ENCODE results near the gene ZFHX3.

Gene ZFHX3

GRCh38 chr16:73017321-73017720, 30.6 kb downstream of the ZFHX3 start:
- H3K4me3 ChIP-seq (replicated peaks in 1 of 2; ENCODE audit: low read depth in 2 of 2, low read length in 2 of 2), result no peak overlapping the region
- no peak for TF ChIP-seq CTCF (IDR thresholded peaks at IDR 0.05; ENCODE audit: low read depth, low read length)
- DNase-seq (ENCODE audit: low read depth in 2 of 2), result no peak

- TF ChIP-seq CTCF (IDR thresholded peaks at IDR 0.05; ENCODE audit: low read depth, low read length), result no peak
- H3K4me3 ChIP-seq (replicated peaks in 1 of 2; ENCODE audit: low read depth in 2 of 2, low read length in 2 of 2), result no peak overlapping the region
- no peak for DNase-seq (ENCODE audit: low read depth in 2 of 2)
Observed at GRCh38 chr16:73016488-73016830, 31.5 kb downstream of the ZFHX3 start.

- no peak for DNase-seq (ENCODE audit: low read depth in 2 of 2)
- H3K4me3 ChIP-seq (replicated peaks in 1 of 2; ENCODE audit: low read depth in 2 of 2, low read length in 2 of 2), result no peak overlapping the region
- no peak for TF ChIP-seq CTCF (IDR thresholded peaks at IDR 0.05; ENCODE audit: low read depth, low read length)
Observed at GRCh38 chr16:73015612-73016487, 32.1 kb downstream of the ZFHX3 start.

- no peak for TF ChIP-seq CTCF (IDR thresholded peaks at IDR 0.05; ENCODE audit: low read depth, low read length)
- no peak for DNase-seq (ENCODE audit: low read depth in 2 of 2)
- H3K4me3 ChIP-seq (replicated peaks in 1 of 2; ENCODE audit: low read depth in 2 of 2, low read length in 2 of 2), result no peak overlapping the region
Observed at GRCh38 chr16:73014768-73015167, 33.2 kb downstream of the ZFHX3 start.

GRCh38 chr16:73013974-73014373, 34.0 kb downstream of the ZFHX3 start:
- TF ChIP-seq CTCF (IDR thresholded peaks at IDR 0.05; ENCODE audit: low read depth, low read length), result no peak
- DNase-seq (ENCODE audit: low read depth in 2 of 2), result no peak
- no peak overlapping the region for H3K4me3 ChIP-seq (replicated peaks in 1 of 2; ENCODE audit: low read depth in 2 of 2, low read length in 2 of 2)

- H3K4me3 ChIP-seq (replicated peaks in 1 of 2; ENCODE audit: low read depth in 2 of 2, low read length in 2 of 2), result no peak overlapping the region
- TF ChIP-seq CTCF (IDR thresholded peaks at IDR 0.05; ENCODE audit: low read depth, low read length), result no peak
- no peak for DNase-seq (ENCODE audit: low read depth in 2 of 2)
Observed at GRCh38 chr16:73012341-73012740, 35.6 kb downstream of the ZFHX3 start.

- DNase-seq (ENCODE audit: low read depth in 2 of 2), result no peak
- H3K4me3 ChIP-seq (replicated peaks in 1 of 2; ENCODE audit: low read depth in 2 of 2, low read length in 2 of 2), result no peak overlapping the region
- TF ChIP-seq CTCF (IDR thresholded peaks at IDR 0.05; ENCODE audit: low read depth, low read length), result no peak
Observed at GRCh38 chr16:73011926-73012325, 36.0 kb downstream of the ZFHX3 start.
